AG10803 (cell line): ENCODE data around the gene GALK2.

Experiments used
- DNase-seq: peaks from one replicate; pipeline ENCODE4 v3.0.0; 2010; ENCODE audit warnings: low read depth
- H3K4me3 ChIP-seq: 2 replicates; pipeline ENCODE4 v1.5.1; 2011; ENCODE audit warnings: mild to moderate bottlenecking, low read length, control low read depth
- CTCF ChIP-seq: conservative IDR thresholded peaks from 2 replicates; pipeline ENCODE4 v1.5.1; 2011; ENCODE audit warnings: mild to moderate bottlenecking, low read length, control low read depth, inconsistent platforms

The GALK2 gene

GRCh38 chr15:49152552-49153312, 17.3 kb upstream of the GALK2 start:
- H3K4me3 ChIP-seq: no peak overlapping the region
- DNase-seq: peak; percentile 47
- TF ChIP-seq CTCF: no peak

GRCh38 chr15:49154359-49154758, 15.7 kb upstream of the GALK2 start:
- DNase-seq: no peak
- no peak for TF ChIP-seq CTCF
- peak overlapping the region; percentile 90 for H3K4me3 ChIP-seq

- no peak for TF ChIP-seq CTCF
- no peak for DNase-seq
- peak overlapping the region; percentile 90 for H3K4me3 ChIP-seq
Observed at GRCh38 chr15:49154799-49155109, 15.3 kb upstream of the GALK2 start.

GRCh38 chr15:49155110-49155833, 14.8 kb upstream of the GALK2 start, which contains the start of gene COPS2:
TSS of gene COPS2 (minus strand) at chr15:49155599. CDS start at chr15:49155578, 21 bp downstream.
- DNase-seq: peak; percentile 99
- peak within 1 kb of the TSS; percentile 98 for H3K4me3 ChIP-seq
- no peak for TF ChIP-seq CTCF

GRCh38 chr15:49155834-49156627, 14.0 kb upstream of the GALK2 start:
- peak overlapping the region; percentile 98 for H3K4me3 ChIP-seq
- TF ChIP-seq CTCF: no peak
- peak; percentile 25 for DNase-seq

GRCh38 chr15:49163678-49164077, 6.4 kb upstream of the GALK2 start:
- no peak overlapping the region for H3K4me3 ChIP-seq
- DNase-seq: no peak
- TF ChIP-seq CTCF: no peak
